ENCODE results near the gene DNASE2.

The DNASE2 gene

DNA sequence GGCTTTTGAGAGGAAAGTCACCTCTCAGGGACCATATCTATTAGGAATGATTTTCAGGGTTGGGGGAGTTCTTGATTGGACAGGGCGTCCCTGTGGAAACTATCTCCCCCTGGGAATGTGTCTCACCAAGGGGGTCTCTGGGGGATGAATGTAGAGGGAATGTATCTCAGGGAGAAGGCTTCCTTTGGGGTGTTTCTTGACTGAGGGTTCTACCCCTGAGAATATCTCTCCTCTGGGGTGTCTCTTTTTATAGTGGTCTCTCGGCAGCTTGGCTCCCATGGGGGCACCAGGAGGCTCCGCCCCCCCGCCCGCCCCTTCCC lies 47.9 kb downstream of the DNASE2 start:
- DNase-seq, result no peak

DNA sequence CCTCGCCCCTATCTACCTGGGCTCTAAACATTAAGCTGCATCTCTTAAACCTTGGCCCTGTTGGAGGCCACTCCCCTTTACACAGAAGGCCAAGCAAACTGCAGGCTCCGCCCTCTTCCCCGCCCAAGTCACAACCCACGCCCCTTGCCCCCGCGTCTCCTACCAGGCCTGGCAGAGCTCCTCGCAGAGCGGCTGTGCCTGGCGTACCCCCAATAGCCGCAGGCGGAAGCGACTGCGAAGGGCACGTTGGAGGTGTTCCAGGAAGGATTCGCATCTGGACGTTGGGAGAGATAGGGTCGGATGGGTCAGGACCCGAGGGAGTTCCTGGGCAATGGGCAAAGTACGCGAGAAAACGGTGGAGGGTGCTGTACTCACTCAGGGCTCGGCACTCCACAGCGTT lies 52.8 kb downstream of the DNASE2 start:
- DNase-seq, result peak; percentile 16

DNA sequence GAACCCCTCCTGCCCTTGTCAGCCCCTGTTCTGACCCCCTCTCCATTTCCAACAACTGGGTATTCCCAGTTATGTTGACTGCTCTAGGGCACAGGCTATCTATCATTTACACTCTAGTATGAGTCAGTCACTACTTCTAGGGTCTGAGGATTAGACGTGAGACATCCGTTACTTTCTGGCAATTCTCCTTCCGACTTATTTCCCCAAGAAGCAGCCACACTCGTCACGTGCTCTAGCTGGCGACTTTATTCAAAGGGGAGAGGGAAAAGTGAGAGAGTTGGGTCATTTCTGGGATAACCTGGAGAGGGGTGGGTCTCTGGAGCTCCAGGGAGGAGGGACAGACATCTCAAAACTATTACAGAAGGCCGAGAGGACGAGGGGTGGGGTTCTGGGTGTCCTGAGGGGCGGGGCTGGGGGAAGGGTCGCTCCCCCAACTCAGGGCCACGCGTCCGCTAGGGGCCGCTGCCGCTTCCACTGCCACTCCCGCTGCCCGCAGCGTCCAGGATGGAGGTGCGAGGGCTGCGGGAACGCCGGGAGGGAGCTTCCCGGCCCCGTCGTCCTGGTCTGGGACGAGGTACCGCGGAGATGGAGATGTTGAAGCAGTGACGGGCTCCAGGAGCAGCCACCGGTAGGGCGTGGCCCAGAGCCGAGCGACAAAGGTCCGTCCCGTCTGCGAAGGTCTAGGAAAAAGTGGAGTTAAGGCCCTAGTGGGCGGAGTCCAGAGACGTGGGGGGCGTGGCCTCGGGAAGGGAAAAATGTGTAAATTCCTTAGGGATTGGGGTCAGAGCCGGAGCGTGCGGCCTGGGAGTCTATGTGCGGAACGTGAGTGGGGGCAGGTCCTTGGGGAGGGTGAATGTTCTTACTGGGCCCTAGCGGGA lies 55.8 kb downstream of the DNASE2 start:
- no peak for DNase-seq

All from NCI-H748 treated with DMSO at 0.1 percent for 48 hours (cell line).